ENCODE data around the gene CRYBA2. TPM values are rescaled to one million over a fixed set of nuclear protein-coding genes. Genes with fewer than 3 reads are reported as not detected.
A peak's percentile ranks its signal among the peaks of the same experiment; 100 is the strongest.

Gene CRYBA2
- total RNA-seq, 1 experiment from 2014 or later = 0.59 TPM

DNA sequence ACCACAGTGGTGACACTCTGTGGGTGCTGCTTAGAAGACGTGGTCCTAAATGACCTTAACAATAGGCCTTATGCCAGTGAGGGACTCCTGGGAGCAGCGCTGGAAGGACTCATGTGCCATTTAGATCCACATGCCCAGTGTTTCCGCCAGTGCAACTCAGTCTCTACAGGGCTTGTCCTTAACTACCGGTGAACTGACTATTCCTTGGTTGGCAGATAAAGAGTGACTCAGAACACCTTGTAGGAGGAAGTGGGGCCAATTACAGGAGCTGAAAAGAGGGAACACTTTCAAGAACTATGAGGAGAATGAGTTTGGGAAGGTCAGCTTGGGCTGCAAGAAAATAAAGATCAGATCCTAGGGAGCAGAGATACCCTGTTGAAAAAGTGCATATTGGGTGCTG is 35.6 kb downstream of the CRYBA2 start:
- peak overlapping the region; percentile 76 for H3K4me3 Mint-ChIP-seq (ENCODE audit: unreplicated experiment)
- no TSS peak for BruUV-seq (replicated peaks)
- no peak for DNase-seq
- Histone ChIP-seq H3K36me3 (ENCODE audit: control insufficient read depth, insufficient read depth, low read length) (no peaks in the 10 kb centered on the region), H3K27me3 (replicated peaks; ENCODE audit: control insufficient read depth, insufficient read depth, low read length) (peaks cover 4% of the 10 kb centered on the region), H3K4me3 (ENCODE audit: low read depth, low read length) (no peak overlapping the region), H3K9me3 (no peaks in the 10 kb centered on the region), H3K4me1 (peaks cover 23% of the 10 kb centered on the region)
- peaks cover 8% of the 10 kb centered on the region for H3K4me1 Mint-ChIP-seq (ENCODE audit: low read depth, unreplicated experiment)
- H3K27ac Mint-ChIP-seq (ENCODE audit: unreplicated experiment) = no peak overlapping the region
- no peaks in the 10 kb centered on the region for H3K9me3 Mint-ChIP-seq (ENCODE audit: unreplicated experiment)
- TF ChIP-seq, protein P1, sequence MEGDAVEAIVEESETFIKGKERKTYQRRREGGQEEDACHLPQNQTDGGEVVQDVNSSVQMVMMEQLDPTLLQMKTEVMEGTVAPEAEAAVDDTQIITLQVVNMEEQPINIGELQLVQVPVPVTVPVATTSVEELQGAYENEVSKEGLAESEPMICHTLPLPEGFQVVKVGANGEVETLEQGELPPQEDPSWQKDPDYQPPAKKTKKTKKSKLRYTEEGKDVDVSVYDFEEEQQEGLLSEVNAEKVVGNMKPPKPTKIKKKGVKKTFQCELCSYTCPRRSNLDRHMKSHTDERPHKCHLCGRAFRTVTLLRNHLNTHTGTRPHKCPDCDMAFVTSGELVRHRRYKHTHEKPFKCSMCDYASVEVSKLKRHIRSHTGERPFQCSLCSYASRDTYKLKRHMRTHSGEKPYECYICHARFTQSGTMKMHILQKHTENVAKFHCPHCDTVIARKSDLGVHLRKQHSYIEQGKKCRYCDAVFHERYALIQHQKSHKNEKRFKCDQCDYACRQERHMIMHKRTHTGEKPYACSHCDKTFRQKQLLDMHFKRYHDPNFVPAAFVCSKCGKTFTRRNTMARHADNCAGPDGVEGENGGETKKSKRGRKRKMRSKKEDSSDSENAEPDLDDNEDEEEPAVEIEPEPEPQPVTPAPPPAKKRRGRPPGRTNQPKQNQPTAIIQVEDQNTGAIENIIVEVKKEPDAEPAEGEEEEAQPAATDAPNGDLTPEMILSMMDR (IDR thresholded peaks at IDR 0.05; ENCODE audit: insufficient read depth in 1 of 2, low read depth in 1 of 2, low read length in 1 of 2, severe bottlenecking in 1 of 2, unreplicated experiment in 1 of 2) = no peak
- intact Hi-C loops (cut with micrococcal nuclease; ENCODE audit: unreplicated experiment) = loop anchor here (5.0 kb wide), 1 partner anchor 95 kb away; no protein-coding TSS in a partner anchor
- peaks cover under 1% of the 10 kb centered on the region for H3K36me3 Mint-ChIP-seq (ENCODE audit: insufficient read depth, unreplicated experiment)
- H3K27me3 Mint-ChIP-seq (ENCODE audit: insufficient read depth, unreplicated experiment) = peaks cover 34% of the 10 kb centered on the region
- ChIA-PET CTCF (interaction anchor here (0.9 kb wide), 1 partner anchor 44 kb away, joined by 3 read pairs; no protein-coding TSS in a partner anchor), POLR2A (no interaction called here)

DNA sequence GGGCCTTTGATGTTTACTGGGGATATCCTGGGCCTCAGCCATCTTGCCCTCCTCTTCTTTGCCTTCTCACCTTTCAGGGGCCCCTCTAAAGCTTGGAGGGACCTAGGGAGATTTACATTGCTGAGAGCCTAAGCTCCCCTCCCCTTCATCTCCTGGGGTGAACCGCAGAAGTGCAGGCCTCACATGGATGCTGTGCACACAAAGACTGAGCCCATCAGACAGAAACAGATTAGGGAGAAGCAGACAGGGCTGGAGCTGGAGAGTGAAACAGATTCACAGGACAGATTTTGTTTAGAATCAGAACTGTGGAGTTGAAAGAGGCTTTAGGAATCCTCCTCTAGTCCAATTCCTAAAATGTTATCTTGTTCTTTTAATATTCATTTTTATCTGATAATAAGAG is 37.2 kb downstream of the CRYBA2 start:
- Histone ChIP-seq H3K9me3 (no peaks in the 10 kb centered on the region), H3K4me1 (peaks cover 16% of the 10 kb centered on the region), H3K4me3 (ENCODE audit: low read depth, low read length) (no peak overlapping the region), H3K36me3 (ENCODE audit: control insufficient read depth, insufficient read depth, low read length) (no peaks in the 10 kb centered on the region), H3K27me3 (replicated peaks; ENCODE audit: control insufficient read depth, insufficient read depth, low read length) (peaks cover 3% of the 10 kb centered on the region)
- Mint-ChIP-seq H3K4me3 (ENCODE audit: unreplicated experiment) (no peak overlapping the region), H3K4me1 (ENCODE audit: low read depth, unreplicated experiment) (peaks cover 3% of the 10 kb centered on the region), H3K36me3 (ENCODE audit: insufficient read depth, unreplicated experiment) (no peaks in the 10 kb centered on the region), H3K9me3 (ENCODE audit: unreplicated experiment) (no peaks in the 10 kb centered on the region), H3K27me3 (ENCODE audit: insufficient read depth, unreplicated experiment) (peaks cover 26% of the 10 kb centered on the region), H3K27ac (ENCODE audit: unreplicated experiment) (no peak overlapping the region)
- no TSS peak for BruUV-seq (replicated peaks)
- CTCF ChIA-PET = no interaction called here
- POLR2A ChIA-PET = no interaction called here
- intact Hi-C loops (cut with micrococcal nuclease; ENCODE audit: unreplicated experiment) = loop anchor here (5.0 kb wide), 1 partner anchor 94 kb away; no protein-coding TSS in a partner anchor
- TF ChIP-seq, protein P1 (IDR thresholded peaks at IDR 0.05; ENCODE audit: insufficient read depth in 1 of 2, low read depth in 1 of 2, low read length in 1 of 2, severe bottlenecking in 1 of 2, unreplicated experiment in 1 of 2) = no peak
- no peak for DNase-seq

DNA sequence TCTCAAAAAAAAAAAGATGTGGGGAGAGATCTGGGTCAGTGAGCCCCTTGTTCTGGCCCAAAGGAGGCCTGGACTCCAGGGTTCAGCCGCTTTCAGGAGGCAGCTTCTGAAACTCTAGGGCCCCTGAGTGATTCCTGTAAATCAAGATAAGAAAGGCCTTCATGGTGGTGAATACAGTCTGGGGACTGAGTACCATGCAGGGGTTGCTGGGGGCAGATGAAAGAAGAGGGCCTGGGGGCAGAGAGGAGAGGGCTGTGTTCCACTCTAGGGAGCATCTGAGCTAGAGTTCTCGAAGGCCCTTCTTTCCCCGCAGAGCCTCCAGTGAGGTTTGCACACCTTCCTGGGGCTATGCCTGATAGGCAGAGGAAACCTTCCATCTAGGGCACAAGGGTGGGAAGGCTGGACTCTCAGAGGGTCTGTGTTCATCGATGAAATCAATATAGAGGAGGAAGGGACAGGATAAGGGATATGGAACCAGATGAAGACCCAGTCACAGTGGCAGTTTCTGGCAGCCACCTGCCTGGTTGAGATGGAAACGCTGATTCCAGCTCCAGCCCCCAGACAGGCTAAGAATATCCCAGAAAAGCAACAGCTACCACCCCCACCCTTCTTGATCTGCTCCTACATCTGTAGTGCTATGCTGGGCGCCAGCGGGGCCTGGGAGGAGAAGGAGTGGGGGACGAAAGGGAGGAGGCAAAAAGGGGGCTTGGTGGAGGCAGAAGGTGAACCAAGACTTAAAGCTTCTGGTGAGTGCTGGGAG is 38.5 kb downstream of the CRYBA2 start:
- H3K27me3 Mint-ChIP-seq (ENCODE audit: insufficient read depth, unreplicated experiment) = peaks cover 26% of the 10 kb centered on the region
- TF ChIP-seq, protein P1 (IDR thresholded peaks at IDR 0.05; ENCODE audit: insufficient read depth in 1 of 2, low read depth in 1 of 2, low read length in 1 of 2, severe bottlenecking in 1 of 2, unreplicated experiment in 1 of 2) = no peak
- POLR2A ChIA-PET = no interaction called here

More for the DNA sequence above, 38.5 kb downstream of the CRYBA2 start:
- no peak for DNase-seq
- intact Hi-C loops (cut with micrococcal nuclease; ENCODE audit: unreplicated experiment) = loop anchor here (5.0 kb wide), 1 partner anchor 92 kb away; no protein-coding TSS in a partner anchor
- Mint-ChIP-seq H3K9me3 (ENCODE audit: unreplicated experiment) (no peaks in the 10 kb centered on the region), H3K4me1 (ENCODE audit: low read depth, unreplicated experiment) (no peaks in the 10 kb centered on the region), H3K27ac (ENCODE audit: unreplicated experiment) (no peak overlapping the region), H3K36me3 (ENCODE audit: insufficient read depth, unreplicated experiment) (no peaks in the 10 kb centered on the region), H3K4me3 (ENCODE audit: unreplicated experiment) (no peak overlapping the region)
- H3K27me3 ChIP-seq (replicated peaks; ENCODE audit: control insufficient read depth, insufficient read depth, low read length) = no peaks in the 10 kb centered on the region
- no peak overlapping the region for H3K4me3 ChIP-seq (ENCODE audit: low read depth, low read length)
- BruUV-seq (replicated peaks) = no TSS peak
- peaks cover 4% of the 10 kb centered on the region; the same call in 1 of the 2 replicates for H3K4me1 ChIP-seq
- H3K9me3 ChIP-seq = no peaks in the 10 kb centered on the region
- H3K36me3 ChIP-seq (ENCODE audit: control insufficient read depth, insufficient read depth, low read length) = no peaks in the 10 kb centered on the region
- CTCF ChIA-PET = interaction anchor here (0.6 kb wide), 1 partner anchor 295 kb away, joined by 5 read pairs; the partner anchor contains the start of genes BCS1L and ZNF142
